Esophagus squamous epithelium (tissue), 4 donors: ENCODE results near the gene EPB41L4B.

Experiments used
- POLR2A ChIP-seq, 4 donors: fragments of 450-650 bp; IDR thresholded peaks; one replicate each; pipeline ENCODE4 v1.6.1; 2017; ENCODE audit warnings: antibody characterized with exemption in 4 of 4, mild to moderate bottlenecking in 4 of 4, moderate library complexity in 3 of 4
- TF ChIP-seq, protein P1 (sequence below), 6 experiments: fragments of 450-650 bp in 4 of 6; fragments of 200-600 bp in 2 of 6; sonication (generic) in 2 of 6; IDR thresholded peaks; one replicate each; pipeline ENCODE4 v1.5.1; 2016 to 2019; ENCODE audit warnings: antibody characterized with exemption in 6 of 6, mild to moderate bottlenecking in 4 of 6, moderate library complexity in 4 of 6

DNA sequence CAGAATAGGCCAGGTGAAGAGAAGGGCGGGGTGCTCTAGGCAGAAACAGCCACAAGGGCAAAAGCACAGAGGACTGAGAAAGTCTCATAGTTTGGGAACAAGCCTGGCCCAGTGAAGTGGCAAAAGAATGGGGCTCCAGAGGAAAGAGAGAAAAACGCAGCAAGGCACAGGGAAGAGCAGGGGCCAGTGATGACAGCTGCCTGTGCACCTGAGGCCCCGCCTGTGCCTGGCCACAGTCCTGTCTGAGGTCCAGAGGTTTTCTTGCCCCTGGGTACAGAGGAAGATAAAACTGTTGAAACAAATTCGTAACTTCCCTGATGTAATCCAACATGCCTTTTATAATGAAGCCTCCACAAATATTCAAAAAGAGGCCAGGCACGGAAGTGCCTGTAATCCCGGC, 175.8 kb downstream of the EPB41L4B start:
- TF ChIP-seq, protein P1, sequence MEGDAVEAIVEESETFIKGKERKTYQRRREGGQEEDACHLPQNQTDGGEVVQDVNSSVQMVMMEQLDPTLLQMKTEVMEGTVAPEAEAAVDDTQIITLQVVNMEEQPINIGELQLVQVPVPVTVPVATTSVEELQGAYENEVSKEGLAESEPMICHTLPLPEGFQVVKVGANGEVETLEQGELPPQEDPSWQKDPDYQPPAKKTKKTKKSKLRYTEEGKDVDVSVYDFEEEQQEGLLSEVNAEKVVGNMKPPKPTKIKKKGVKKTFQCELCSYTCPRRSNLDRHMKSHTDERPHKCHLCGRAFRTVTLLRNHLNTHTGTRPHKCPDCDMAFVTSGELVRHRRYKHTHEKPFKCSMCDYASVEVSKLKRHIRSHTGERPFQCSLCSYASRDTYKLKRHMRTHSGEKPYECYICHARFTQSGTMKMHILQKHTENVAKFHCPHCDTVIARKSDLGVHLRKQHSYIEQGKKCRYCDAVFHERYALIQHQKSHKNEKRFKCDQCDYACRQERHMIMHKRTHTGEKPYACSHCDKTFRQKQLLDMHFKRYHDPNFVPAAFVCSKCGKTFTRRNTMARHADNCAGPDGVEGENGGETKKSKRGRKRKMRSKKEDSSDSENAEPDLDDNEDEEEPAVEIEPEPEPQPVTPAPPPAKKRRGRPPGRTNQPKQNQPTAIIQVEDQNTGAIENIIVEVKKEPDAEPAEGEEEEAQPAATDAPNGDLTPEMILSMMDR (IDR thresholded peaks at IDR 0.05): no peak
- TF ChIP-seq POLR2A (IDR thresholded peaks at IDR 0.05): no peak
